GM18505 (cell line): Measurements from ENCODE around the gene GBA2.

Source experiments
- ATAC-seq: cut with Tn5 transposase; IDR thresholded peaks from one replicate; pipeline ENCODE4 v1.9.1; 2021; ENCODE audit not compliant: unreplicated experiment
- POLR2A ChIP-seq: IDR thresholded peaks from 4 replicates; pipeline ENCODE4 v1.6.1; 2011; ENCODE audit warnings: borderline replicate concordance; ENCODE audit not compliant: insufficient read depth, insufficient read length; ENCODE audit errors: extremely low read depth

GBA2 gene

GRCh38 chr9:35690614-35691333 is 58.3 kb downstream of the GBA2 start:
- no peak for ATAC-seq
- no peak for TF ChIP-seq POLR2A

- no peak for ATAC-seq
- no peak for TF ChIP-seq POLR2A
Observed at GRCh38 chr9:35690294-35690613, 58.8 kb downstream of the GBA2 start.

DNA sequence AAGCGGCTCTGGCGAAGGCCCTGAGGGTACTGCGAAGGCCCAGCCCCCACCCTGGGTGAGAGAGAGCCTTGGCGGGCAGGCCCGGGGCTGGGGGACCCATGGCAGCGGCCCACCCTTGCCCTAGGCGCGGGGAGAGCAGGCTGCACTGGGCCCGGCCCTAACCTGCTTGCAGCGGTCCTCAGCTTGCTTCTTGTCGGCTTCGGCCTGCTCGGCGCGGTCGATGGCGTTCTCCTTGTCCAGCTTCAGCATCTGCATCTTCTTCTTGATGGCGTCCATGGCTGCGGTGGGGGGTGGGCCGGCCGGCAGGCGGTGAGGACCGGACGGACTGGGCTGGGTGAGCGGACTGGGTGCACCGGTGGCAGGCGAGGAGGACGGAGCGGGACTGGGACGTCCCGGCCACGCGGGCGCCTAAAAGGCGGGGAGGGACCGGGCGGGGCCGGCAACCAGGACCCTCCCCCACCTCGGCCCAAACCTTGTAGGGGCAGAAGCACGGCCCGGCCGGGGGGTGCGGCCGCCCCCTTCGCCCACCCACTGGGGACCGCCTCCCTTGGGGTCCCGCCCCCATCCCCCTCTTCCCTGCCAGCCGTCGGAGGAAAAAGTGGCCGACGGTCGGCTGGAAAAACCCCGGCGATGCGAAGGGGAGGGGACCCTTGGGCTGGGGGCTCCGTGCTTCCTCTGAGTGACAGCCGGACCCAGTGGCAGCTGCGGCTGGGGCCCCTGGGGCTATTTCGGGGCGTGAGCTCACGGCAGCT is 59.3 kb downstream of the GBA2 start, which contains the start of gene TPM2:
TPM2 (minus strand) TSS at position 384 of the 752 bp plus-strand sequence; CDS start at position 276, 108 bp downstream.
- TF ChIP-seq POLR2A, result no peak
- ATAC-seq, result no peak

- no peak for TF ChIP-seq POLR2A
- ATAC-seq, result no peak
Observed at GRCh38 chr9:35688558-35689541, 60.2 kb downstream of the GBA2 start.

DNA sequence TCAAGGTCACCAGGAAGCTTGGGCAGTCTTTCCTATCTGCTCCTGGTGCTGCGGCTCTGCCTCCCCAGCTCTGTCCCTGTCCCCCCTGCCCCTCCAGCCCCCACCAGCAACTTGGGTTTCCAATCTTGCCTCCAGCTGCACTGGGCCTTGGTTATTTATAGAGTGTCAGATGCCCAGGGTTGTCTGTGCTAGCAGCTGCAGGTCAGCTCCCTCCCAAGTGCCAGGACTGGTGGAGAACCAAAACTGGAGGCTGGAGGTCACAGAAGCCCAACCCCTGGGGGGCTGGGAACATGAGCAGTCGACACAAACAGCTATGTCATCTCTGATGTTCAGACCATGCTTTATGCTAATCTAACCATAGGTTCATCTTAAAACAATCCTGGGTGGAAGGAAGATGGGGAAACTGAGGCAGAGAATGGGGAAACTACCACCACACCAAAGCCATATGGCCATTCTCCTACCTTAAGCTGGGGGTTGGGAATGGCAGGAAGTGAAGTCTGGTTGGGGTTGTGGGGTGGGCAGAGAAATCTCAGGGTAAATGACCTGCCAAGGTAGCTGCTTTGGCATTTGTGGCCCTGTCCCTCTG is 61.0 kb downstream of the GBA2 start:
- no peak for ATAC-seq
- no peak for TF ChIP-seq POLR2A

- no peak for TF ChIP-seq POLR2A
- no peak for ATAC-seq
Observed at GRCh38 chr9:35687306-35687705, 61.7 kb downstream of the GBA2 start.
